GM21529 (cell line): ENCODE measurements around the gene TSPY2.
"Not testable (repeated sequence)": the region's sequence is repeated elsewhere in the genome, so short reads cannot be mapped to it uniquely, and the experiment has no call there.

Experiments used
- ATAC-seq: cut with Tn5 transposase; IDR thresholded peaks from one replicate; pipeline ENCODE4 v1.9.1; 2021; ENCODE audit not compliant: unreplicated experiment

The TSPY2 gene

GRCh38 chrY:6245923-6246322 lies at the start of gene TSPY2:
Gene TSPY2 (plus strand): TSS chrY:6246223. CDS start chrY:6246269, 46 bp downstream.
- ATAC-seq, result not testable (repeated sequence)

GRCh38 chrY:6209565-6209964 lies 36.5 kb upstream of the TSPY2 start:
- ATAC-seq, result not testable (repeated sequence)

GRCh38 chrY:6217045-6217444 lies 29.0 kb upstream of the TSPY2 start:
- ATAC-seq, result not testable (repeated sequence)

DNA sequence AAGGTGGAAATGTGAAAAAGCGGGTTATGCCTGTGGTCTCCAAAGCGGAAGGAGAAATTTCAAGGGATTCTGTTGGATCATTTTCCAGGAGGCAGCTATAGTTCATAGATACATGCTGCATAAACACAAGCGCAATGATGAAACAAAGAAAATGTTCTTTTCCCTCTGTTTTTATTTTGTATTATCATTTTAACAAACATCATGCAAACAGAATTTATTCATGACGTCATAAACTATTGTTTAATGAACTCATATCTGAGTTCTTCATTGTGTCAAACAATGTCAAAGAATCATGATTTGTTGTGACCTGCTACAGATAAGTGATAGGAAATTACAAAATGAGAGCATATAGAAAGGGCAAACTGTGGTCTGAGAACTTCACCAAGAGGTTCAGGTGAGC lies 23.8 kb downstream of the TSPY2 start:
- ATAC-seq, result not testable (repeated sequence)
